Retinal pigment epithelial cell (primary cell): Measurements from ENCODE around the gene DUSP15.
"Not testable (repeated sequence)": the region's sequence is repeated elsewhere in the genome, so short reads cannot be mapped to it uniquely, and the experiment has no call there.

Experiments used
- DNase-seq: peaks from one replicate; pipeline ENCODE4 v3.0.0-alpha.2; 2010; ENCODE audit warnings: low read depth
- H3K4me3 ChIP-seq: 2 replicates; pipeline ENCODE4 v1.5.1; 2011; ENCODE audit warnings: mild to moderate bottlenecking, low read length, control low read depth, moderate library complexity
- CTCF ChIP-seq: conservative IDR thresholded peaks from 2 replicates; pipeline ENCODE4 v1.5.1; 2011; ENCODE audit warnings: low read depth, low read length, control low read depth, inconsistent platforms

The DUSP15 gene

GRCh38 chr20:31831211-31831610 lies 39.1 kb downstream of the DUSP15 start:
- no peak overlapping the region for H3K4me3 ChIP-seq
- no peak for TF ChIP-seq CTCF
- DNase-seq: no peak

GRCh38 chr20:31830406-31830981 lies 39.8 kb downstream of the DUSP15 start:
- no peak for DNase-seq
- TF ChIP-seq CTCF: no peak

DNA sequence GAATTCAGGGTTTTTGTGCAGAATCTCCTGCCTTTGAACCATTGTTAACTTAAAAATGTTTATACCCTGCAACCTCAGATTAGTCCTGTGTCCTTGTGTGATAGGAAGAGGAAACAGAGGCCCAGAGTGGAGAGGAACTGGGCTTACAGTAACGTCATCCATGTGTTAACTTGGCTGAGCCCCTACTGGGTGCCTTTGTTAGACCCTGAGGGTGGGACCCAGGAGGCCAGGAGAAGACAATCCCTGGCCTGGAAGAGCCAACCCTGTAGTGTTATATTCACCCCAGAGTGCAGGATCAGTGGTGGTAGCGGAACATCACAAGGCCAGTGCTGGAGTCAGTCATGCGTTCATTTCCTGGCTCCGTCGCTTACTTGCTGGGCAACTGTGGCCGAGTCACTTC lies 40.6 kb downstream of the DUSP15 start:
- no peak overlapping the region for H3K4me3 ChIP-seq
- no peak for TF ChIP-seq CTCF
- DNase-seq: no peak

More at GRCh38 chr20:31830406-31830981, 39.8 kb downstream of the DUSP15 start:
- no peak overlapping the region for H3K4me3 ChIP-seq

GRCh38 chr20:31828016-31828415 lies 42.3 kb downstream of the DUSP15 start:
- not testable (repeated sequence) for H3K4me3 ChIP-seq, DNase-seq

DNA sequence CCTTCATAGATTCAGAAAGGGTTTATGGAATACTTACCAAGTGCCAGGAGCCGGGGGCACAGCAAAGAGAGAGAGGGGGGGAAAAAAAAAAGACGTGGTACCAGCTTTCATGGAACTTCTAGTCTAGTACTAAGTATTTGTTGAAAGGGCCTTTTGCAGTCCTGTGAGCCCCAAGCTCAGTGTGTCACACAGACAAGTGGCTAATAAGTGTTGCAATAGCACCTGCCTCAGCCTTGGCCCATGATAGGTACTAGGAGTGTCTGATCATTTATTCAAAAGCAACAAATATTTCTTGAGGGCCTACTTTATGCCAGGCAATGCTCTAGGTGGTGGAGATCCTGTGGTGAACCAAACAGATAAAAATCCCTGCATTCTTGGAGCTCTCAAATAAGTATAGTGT lies 43.3 kb downstream of the DUSP15 start:
- no peak for DNase-seq
- H3K4me3 ChIP-seq: no peak overlapping the region
- TF ChIP-seq CTCF: no peak

- TF ChIP-seq CTCF: no peak
- H3K4me3 ChIP-seq: no peak overlapping the region
- DNase-seq: no peak
These were observed 44.3 kb downstream of the DUSP15 start for GRCh38 chr20:31826074-31826473.

DNA sequence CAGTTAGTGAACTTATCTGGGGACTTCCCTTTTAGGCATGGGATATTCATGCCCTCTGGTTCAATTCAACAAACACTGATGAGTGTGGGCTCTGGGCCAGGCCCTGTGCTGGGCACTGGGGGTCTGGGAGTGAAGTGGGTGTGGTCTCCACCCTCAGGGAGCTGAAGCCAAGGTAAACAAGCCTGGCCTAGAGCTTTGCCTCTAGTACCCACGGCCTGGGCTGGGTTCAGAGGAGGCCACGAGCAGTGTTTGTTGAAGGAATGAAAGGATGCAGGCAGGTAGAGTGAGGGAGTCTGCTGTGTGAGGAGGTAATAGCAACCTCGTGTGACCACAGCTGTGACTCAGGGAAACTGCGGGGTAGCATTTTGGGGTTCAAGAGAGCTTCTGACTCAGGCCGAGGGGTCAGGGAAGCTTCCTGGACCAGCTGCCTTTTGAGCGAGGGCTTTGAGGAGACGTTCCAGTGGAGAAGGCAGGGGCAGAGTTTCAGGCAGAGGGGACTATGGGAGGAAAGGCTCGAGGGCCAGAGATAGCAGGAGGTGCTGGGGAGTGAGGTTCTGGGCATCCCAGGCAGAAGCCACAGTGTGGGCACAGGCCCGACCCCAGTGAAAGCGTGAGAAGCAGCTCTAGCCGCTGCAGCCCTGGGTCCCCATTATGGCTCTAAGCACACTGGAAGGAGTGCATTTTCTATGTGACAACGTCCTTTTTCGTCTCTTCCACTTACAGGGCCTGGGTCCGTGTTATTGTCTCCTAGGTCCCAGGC lies 45.6 kb downstream of the DUSP15 start:
- no peak for TF ChIP-seq CTCF

More for the DNA sequence above, 45.6 kb downstream of the DUSP15 start:
- no peak overlapping the region for H3K4me3 ChIP-seq
- DNase-seq: no peak
